ENCODE data around the gene ACBD6. TPM values are rescaled to one million over a fixed set of nuclear protein-coding genes. Genes with fewer than 3 reads are reported as not detected.

Gene ACBD6
- total RNA-seq, 1 donor from 2014 or later: 66.1 TPM

DNA sequence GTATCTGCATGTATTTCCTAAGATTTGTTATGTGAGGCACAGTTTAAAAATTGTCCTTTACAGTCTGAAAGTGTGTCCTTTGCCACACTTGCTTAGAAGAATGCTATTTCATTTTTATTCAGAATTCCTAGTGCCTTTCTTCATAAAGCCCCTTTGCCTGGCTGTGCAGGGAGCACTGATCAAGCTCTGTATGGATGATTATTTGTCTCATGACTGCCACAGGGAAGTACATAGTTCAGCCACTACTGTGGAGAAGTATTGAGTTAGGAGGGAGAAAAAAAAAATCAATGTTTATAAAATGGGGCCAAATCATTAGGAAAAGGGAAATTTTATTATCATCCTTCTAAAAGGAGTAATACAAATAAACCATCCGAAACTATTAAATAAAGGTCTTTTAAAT lies 220.9 kb downstream of the ACBD6 start:
- no peak for DNase-seq (ENCODE audit: low read depth)
- no peak overlapping the region for H3K4me3 ChIP-seq (ENCODE audit: low read depth, low read length)
- TF ChIP-seq, protein P1, sequence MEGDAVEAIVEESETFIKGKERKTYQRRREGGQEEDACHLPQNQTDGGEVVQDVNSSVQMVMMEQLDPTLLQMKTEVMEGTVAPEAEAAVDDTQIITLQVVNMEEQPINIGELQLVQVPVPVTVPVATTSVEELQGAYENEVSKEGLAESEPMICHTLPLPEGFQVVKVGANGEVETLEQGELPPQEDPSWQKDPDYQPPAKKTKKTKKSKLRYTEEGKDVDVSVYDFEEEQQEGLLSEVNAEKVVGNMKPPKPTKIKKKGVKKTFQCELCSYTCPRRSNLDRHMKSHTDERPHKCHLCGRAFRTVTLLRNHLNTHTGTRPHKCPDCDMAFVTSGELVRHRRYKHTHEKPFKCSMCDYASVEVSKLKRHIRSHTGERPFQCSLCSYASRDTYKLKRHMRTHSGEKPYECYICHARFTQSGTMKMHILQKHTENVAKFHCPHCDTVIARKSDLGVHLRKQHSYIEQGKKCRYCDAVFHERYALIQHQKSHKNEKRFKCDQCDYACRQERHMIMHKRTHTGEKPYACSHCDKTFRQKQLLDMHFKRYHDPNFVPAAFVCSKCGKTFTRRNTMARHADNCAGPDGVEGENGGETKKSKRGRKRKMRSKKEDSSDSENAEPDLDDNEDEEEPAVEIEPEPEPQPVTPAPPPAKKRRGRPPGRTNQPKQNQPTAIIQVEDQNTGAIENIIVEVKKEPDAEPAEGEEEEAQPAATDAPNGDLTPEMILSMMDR (conservative IDR thresholded peaks at IDR 0.05; ENCODE audit: low read depth, low read length): no peak

DNA sequence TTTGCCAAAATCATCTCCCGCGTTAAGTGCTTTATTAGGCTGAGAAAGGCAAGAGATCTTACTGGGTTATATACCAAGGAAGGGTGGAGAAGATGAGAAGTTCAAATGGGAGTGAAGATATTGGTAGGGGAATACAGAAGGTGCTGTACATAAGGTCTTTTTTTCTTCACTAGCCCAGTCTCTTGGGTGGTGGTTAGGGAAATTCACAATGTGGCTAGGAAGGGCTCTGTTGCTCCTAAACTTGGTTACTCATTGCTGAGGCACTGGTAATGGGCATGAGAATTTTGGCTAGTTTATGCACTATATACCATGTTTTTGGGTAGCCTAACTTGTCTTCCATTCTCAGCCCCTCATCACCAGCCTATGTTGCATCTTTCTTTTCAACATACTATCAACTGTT lies 221.8 kb downstream of the ACBD6 start:
- TF ChIP-seq, protein P1 (conservative IDR thresholded peaks at IDR 0.05; ENCODE audit: low read depth, low read length): no peak
- no peak for DNase-seq (ENCODE audit: low read depth)
- no peak overlapping the region for H3K4me3 ChIP-seq (ENCODE audit: low read depth, low read length)

DNA sequence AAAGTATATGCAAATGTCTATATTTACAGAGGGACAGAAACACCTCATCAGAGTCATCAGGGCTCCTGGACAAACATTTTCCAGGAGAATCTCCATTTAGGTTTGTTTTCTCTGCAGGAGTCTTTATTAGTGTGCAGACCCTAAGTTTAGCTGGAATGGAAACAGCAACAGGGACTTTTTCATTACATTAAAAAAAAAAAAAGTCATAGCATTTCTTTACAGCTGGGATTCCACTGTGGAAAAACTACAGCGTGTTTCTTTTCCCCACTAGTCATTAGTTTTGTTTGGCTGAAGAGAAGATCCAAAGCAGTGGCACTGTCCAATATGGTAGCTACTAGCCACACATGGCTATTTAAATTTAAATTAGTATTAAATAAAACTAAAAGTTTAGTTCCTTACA lies 222.7 kb downstream of the ACBD6 start:
- TF ChIP-seq, protein P1 (conservative IDR thresholded peaks at IDR 0.05; ENCODE audit: low read depth, low read length): no peak
- DNase-seq (ENCODE audit: low read depth): no peak
- H3K4me3 ChIP-seq (ENCODE audit: low read depth, low read length): no peak overlapping the region

DNA sequence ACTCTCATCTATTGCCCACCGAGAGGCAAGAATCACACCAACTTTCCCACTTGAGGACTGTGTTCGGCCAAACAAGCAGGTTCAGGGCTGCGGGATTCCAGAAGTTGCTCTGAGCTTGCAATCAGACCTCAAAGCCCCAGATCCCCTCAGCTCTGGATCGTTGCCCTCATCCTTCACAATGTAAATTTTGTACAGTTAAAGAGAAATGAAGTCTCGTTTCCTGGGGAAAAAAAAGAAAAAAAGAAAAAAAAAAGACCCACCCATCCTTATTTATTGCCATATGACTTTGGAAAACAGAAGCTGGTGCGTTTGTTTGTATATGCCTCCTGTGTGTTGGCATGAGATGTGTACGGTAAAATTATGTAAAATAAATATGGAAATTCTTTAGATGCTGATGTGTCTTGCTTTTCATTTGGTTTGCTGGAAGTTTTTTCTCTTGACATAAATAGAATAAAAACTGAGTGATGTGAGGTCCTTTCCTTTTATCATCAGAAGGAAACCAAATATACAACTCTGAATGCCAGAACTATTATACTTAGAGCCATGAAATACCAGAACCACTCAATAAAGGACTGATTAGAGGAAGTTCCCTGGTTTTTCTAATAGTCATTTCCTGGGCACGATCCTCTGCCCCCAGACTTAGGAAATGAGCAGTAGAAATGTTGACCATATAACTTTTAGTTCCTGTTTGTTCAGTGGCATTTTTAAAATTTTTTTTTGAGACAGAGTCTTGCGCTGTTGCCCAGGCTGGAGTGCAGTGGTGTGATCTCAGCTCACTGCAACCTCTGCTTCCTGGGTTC lies 223.6 kb downstream of the ACBD6 start:
- no peak for DNase-seq (ENCODE audit: low read depth)
- H3K4me3 ChIP-seq (ENCODE audit: low read depth, low read length): no peak overlapping the region
- TF ChIP-seq, protein P1 (conservative IDR thresholded peaks at IDR 0.05; ENCODE audit: low read depth, low read length): no peak

DNA sequence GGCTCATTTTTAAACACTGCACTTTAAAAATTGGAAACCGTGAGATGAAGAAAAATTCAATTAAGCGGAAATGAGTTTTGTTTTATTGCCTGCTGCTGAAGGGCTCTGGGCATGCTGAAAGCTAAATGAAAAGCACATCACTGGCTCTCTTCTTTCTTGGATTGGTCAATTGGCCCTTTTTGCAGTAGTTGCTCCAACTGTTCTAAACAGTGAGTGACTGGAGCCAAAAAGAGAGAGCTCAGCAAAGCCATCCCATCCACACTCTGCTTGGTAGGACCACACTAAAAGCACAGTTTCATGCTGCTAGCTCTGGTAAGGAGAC lies 224.2 kb downstream of the ACBD6 start:
- DNase-seq (ENCODE audit: low read depth): no peak
- TF ChIP-seq, protein P1 (conservative IDR thresholded peaks at IDR 0.05; ENCODE audit: low read depth, low read length): no peak
- no peak overlapping the region for H3K4me3 ChIP-seq (ENCODE audit: low read depth, low read length)

DNA sequence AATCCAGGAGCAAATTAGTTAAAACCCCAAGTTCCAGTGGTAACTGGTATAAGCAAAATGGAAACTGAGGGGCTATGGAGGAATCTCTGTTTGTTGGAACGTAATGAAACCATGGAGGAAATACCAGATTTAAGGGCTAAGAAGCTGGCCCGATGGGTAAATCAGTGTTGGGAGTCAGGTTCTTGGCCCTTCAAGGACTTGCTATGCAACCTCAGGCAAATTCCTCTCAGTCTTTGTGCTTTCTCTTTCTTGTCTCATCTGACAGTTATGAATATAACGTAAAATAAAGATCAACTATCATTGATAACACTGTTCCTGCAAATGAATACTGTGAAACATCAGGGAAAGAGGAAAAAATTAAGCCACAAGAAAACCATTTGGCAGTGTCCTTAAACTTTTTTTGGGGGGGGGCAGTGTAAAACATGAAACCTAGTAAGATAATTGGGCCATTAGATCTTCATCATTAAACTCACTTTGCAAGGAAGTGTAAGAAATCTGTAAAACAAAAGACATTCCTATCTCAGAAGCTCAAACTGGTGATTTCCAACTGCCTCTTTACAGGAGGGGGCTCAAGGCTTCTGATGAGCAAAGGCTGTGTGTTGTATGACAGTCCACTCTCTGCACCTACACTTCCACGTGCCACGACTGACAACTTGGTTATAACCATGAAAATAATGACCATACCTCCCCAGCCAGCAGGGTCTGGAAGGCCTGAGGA lies 224.7 kb downstream of the ACBD6 start:
- TF ChIP-seq, protein P1 (conservative IDR thresholded peaks at IDR 0.05; ENCODE audit: low read depth, low read length): no peak
- no peak for DNase-seq (ENCODE audit: low read depth)
- H3K4me3 ChIP-seq (ENCODE audit: low read depth, low read length): no peak overlapping the region

Measured in epithelial cell of proximal tubule (primary cell).